Activated CD4-positive, alpha-beta T cell treated with anti-CD3 and anti-CD28 coated beads, Interleukin-2, amount 50 U/mL, for 16 hours (primary cell): ENCODE results near the gene ZNRF2.

Experiments
- DNase-seq: peaks from one replicate; pipeline ENCODE4 v3.0.0-alpha.2; 2020

Gene ZNRF2

DNA sequence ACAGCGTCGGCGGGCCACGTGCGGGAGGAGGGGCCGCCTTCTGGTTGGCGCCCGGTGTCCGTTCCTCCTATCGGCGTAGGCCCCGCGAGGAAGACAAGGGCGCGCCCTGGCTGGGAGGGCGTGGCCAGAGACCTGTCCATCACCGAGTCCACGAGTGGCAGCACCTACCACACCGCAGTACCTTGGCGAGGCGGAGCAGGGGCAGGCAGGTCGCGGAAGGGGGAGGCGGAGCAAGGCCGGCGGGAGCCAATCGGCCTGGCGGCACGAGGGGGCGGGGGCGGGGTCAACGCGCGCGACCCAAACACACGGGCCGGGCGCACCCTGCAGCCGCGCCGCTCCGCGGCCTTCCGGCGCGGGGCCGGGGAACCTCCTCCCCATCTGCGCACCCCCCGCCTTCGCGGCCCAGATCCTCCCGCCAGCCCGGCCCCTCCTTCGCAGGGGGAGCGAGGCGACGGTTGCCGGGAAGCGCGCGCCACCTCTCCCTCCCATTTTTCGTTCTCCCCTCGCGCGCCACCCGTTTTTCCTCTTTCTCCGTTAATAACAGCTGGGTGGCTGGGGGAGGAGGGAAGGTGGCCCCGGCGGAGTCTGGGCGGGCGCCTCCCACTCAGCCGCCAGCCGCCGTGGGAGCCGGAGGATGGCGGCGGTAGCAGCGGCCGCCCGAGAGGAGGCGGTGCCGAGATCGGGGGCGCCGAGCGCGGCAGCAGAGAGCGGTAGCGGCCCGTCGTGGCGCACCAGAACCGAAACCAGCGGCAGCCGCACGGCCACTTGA lies at the start of gene ZNRF2:
Gene ZNRF2, plus strand, starts transcription at position 300 of the 769 bp plus-strand sequence. CDS start 761 bp downstream, outside the sequence.
- peak; percentile 99 for DNase-seq

DNA sequence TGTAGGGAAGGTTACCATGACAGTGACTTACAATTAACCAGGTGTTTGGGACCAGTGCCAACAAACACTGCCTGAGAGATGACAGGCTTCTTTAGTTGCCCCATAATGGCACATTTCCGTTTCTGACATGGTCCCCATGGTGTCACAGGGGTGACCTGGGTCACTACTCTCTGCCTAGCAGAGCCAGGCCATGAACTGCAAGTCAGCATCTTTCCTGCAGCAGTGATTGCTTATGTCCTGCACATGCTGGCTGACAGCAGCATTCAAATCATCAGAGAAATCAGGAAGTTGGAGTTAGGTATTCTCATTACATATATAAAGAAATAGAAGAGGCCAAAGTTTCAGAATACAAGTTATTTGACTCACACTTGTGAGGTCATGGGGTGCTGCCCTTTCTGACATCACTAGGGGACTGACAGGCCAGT lies 47.1 kb upstream of the ZNRF2 start:
- no peak for DNase-seq

DNA sequence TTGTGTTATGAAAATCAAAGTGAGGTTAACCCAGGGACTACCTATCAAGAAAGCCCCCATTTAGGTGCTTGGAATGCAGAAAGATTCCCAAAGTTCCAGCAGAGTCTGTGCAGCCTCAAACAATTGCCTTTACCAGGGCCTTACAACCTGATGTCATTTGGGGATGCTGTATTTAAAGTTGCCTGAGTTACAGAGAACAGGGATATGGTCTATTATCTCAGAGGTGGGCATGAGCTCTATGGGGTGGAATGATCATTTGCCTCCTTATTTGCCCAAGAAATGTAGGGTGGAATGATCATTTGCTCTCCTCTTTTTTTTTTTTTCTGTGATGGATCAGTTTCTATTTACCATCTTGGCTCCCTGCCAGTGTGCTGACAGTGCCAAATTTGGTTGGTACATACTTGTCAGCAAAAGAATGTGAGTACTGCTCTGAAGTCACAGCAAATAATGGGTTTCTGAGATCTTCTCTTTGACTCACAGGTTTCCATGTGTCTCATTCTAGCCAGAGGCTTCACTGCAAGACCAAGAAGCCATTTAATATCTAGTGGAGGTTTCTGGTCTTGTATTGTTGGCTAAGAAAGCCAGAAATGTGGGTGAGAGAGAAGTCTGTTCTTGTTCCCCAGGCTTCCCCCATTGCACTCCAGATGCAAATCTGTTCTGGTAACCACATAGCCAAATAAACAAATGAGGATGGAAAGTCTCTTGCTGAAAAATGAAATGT lies 45.5 kb upstream of the ZNRF2 start:
- peak; percentile 45 for DNase-seq

DNA sequence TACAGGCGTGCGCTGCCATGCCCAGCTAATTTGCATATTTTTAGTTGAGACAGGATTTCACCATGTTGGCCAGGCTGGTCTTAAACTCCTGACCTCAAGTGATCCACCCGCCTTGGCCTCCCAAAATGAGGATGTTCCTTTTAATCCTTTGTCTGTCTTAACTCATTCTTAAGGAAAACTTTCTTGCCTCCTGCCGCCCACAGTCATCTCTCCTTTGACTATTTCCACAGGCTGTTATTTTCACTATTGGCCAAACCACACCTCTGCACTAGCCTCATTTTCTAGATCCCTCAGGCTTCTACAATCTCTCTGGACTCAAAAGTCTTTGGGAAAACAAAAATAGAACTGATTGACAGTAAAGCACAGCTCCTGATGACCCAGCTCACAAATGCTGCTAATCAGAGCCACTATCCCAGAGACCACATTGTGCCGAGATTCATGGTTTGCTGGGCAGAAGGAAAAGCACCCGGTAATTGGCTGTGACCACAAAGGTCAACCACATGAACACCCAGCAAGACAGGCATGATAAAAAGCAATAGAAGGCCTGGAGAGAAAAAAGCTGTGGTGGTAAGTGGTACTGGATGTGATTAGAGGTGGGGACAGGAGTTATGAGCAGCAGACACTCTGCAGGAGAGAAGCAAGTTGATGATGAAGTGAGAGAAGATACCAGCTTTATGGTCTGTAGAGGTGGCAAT lies 44.1 kb upstream of the ZNRF2 start:
- DNase-seq = no peak

DNA sequence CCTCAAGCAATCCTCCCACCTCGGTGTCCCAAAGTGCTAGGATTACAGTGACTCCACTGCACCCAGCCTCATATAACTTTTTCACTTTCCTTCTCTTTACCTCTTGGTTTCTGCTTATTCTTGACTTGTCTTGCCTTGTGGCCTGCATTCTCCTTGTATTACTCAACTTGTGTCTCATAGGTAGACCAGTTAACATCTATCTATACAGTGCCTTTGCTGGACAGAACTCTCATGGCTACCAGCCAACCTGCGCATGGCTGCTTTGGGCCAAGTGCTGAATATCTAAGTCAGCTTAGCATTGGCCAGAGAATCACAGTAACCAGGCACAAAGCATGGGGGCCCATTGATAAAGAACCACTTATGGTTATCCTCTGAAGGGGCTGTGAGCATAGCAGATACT lies 42.6 kb upstream of the ZNRF2 start:
- no peak for DNase-seq

DNA sequence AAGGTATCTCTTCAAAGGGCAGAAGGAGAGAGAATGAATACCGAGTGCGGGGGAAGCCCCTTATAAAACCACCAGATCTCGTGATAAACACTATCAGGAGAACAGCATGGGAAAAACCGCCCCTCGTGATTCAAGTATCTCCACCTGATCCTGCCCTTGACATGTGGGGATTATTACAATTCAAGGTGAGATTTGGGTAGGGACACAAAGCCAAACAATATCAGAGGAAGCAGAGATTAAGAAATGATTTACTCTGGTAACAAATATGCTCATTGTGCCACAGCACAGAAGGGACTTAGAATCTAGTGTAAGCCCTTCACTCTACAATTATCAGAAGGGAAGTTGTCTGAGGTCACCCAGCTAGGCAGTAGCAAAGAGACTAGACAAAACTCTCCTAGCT lies 40.1 kb upstream of the ZNRF2 start:
- no peak for DNase-seq

DNA sequence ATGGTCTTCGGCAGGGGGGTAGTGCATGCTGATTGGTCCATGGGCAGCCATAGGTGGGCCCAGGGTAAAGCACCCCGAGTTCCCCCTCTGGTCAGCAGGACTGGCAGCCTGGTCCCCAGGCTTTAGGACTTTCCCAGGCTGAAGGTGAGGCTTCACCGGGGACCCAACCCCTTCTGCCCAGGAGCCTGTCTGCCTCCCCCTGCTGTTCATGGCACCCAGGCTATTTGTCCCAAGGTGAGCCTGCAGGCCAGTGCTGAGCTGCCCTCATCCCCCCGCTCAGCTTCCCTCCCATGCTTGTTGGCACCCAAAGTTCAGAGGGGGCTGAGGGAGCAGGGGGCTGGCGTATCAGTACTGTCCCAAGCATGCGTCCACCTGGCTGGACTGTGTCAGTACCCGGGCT lies 38.5 kb upstream of the ZNRF2 start:
- DNase-seq = no peak

DNA sequence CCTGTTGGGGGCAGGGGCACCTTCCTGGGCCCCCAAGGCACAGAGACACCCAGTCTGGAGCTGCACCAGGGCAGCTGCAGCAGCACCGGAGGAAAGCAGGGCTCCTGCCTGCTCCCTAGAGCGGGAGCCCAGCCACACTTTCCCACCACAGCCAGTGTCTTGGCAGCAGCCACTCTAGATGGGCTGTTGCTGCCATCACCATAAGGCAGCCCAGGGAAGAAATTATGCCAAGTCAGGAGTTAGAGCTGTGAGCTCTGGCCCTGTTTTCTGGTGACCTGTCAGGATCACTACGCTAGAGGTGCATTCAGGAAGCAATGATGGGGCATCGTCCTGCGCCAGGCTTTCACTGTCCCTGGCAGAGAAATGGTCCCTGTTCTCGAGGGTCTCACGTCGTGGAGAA lies 38.0 kb upstream of the ZNRF2 start:
- no peak for DNase-seq

DNA sequence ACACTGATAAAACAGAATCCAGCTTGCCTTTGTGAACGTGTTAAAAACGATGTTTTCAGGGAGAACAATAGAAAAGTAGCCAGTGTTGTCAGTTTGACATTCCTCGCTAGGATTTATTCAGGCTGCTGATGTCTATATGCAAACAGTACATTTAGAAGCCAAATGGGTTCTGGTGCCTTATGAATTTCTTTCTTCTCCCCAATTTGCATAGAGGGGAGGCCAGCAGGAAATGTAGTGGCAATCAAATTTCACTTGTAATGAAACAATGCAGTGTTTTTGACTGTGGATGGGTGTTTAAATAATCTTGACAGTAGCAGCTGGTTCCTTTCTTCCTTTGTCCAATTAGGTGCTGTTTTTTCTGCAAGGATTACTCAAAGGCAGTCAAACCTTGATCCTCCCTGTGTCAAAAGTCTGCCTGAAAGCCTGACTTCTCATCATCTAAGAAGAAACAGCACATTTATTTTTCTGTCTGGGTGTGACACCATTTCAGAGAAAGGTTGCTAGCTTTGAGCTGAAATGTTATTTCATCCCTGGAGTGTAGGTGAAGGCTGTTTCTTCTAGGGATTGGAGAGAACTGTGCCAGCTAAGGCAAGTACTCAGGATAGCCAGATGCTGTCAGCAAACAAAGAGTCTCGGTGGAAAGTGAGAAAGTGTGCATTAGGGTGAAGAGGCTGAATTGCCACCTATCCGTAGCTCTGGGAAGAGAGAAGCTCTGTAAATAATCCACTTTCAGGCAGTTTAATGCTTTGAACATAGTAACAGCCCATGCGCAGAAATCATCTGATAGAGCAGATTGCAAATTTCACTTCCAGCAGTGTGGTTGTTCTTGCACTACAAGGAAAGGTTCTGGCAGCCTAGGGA lies 36.6 kb upstream of the ZNRF2 start:
- DNase-seq = no peak

DNA sequence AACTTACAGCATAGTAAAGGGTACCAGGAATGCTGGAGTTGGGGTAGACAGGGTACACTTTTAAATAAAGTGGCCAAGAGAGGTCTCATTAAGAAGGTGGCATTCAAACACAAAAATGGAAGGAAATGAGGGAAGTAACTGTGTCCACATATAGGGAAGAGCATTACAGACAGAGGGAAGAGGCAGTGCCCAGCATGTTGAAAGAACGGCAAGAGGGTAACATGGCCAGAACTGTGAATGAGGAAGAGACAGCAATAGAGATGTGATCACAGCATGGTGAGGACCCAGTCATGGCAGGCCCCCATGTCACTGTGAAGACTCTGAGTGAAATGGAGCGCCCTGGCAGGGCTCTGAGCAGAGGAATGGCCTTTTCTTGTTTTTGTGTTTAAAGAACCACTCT lies 35.1 kb upstream of the ZNRF2 start:
- DNase-seq = no peak

DNA sequence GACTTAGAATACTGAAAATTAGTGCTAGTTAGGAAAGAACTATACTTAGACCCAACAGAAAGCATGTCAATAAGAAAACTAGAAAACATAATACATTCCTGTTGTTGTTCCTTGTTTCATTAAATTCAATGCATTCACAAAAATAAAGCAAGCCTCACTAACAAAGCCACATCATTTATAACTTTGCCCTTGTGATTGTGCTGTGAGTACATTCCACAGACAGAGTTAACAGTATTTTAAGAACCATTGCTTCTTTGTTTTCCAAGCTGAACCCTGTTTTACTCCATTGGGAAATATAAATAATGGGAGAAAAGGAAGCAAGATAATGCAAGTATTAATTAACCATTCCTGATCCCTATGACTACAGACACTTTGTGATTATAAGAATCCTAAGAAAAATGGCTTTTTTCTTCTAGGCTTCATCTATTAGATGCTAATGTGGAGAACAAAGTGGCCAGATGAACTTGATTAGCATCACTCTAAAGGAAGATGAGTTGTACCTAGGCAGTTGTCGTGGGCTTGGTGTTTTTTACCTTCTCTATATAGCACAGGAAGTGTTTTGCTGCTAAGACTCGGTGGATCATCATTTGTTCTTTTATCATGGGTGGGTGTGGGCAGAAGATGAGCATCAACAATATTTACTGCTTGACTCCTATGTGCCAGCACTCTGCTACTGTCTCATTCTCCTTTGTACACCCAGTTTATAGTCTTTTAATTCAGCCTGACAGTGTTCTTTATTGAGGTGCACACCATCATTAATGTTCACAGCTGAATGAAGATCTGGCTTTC lies 34.2 kb upstream of the ZNRF2 start:
- DNase-seq = no peak

DNA sequence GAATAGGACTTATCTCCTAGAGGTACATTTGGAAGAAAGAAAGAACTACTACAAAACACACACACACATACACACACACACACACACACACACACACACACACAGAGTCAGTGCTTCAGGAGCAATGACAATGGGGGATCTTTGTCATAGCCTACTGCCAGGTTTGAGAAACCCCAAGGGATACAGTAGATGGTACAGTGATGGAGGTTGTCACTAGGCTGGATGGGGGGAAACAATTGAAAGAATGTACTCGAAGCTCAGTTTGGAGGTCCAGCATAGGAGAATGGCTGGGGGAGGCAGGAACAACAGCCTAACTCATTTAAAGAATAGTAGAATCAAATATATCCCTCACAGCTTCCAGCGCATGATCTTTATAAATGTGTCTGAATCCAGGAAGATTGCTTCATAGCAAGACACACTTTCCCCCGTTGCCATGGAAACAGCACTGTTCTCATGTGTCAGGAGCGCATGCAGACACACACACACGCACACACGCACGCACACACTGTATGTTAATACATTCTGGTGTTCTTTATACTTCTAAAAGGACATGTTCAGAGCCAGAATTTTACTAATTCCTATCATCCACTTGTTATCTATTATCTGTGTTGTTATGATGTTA lies 32.6 kb upstream of the ZNRF2 start:
- DNase-seq = no peak

DNA sequence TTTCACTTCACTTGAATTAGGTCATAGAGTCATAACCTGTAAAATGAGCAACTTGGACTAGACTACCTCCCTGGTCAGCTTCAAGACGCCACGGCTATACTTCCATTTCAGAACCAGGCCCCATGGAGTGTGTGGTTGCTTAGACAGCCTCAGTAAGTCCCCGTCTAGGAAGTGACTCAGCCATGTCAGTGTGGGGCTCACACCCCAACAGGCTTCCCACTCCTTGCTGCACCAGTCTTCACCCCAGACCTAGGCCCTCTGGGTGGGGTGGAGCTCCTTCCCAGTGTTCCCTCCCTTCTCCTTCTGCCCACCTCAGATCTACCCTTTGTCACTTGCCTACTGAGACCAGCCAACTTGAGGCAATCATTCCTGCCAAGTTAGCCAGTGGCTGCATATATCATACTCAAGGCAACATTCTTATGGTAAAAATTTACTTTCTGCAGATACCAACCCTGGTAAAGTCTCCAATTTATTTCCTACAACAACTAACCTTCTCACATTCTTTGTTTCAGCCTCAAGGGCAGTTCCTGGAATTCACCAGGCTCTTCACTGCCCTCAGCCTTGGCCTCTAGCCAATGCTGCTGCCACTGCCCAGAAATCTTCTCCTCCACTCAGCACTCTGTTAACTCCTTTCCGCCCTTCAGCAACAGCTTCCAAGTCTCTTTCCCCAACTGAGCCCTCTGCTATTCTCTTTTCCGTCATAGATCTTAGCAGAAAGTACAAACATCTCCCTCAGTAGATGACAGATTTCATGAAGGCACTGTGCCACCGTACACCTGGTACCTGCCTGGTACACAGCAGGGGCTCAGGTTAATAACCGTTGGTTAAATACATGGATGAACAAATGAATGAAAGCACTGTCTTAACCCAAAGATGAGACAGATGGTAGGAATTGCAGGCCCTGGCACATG lies 31.3 kb upstream of the ZNRF2 start:
- no peak for DNase-seq

DNA sequence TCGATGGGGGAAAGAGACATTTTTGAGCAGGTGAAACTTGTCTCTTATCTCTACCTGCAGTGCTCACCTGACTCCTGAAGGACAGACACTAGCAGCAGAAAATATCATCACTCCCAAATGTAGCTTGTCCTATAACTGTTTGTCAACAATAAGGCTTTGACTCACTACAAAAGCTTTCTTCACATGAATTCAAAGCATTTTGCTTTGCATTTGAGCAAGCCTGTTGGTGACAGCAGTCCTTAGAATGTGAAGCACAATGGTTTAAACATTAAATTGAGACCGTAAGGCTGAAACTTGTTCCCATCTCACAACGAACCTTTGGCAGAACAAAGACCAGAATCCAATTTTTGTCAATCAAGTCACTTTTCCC lies 30.6 kb upstream of the ZNRF2 start:
- no peak for DNase-seq

DNA sequence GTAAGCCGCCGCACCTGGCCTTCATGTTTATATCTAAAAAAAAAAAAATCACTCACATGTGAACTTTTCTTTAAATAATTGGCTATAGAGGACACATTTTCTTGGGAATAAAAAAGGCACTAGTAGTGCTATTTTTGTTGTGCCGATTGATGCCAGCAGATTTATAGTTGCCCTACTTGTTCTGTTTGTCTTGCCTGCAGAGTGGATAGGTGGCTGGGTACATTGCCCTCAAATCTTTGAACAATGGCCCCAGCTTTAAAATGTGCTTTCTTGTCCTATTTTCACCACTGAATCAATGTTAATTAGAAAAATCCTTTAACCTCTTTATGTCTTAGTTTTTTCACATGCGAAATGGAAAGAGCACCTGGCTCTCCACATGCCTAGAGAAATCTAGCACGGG lies 30.1 kb upstream of the ZNRF2 start:
- DNase-seq = no peak

DNA sequence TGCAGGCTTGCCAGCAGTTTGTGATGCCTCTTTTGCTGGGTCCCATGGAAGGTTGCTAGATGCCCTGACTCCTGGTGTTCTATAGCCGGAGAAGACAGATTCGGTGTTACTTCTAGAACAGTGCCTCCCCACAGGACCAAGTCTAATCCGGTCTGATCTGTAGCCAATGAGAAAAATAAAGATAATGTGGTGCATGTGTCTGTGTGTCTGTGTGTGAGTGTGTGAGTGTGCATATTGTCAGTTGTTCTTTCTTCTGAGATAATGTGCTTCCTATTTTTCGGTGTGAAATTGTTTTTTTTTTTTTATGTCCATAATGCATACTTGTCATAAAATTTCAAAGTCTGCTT lies 29.7 kb upstream of the ZNRF2 start:
- DNase-seq = no peak

DNA sequence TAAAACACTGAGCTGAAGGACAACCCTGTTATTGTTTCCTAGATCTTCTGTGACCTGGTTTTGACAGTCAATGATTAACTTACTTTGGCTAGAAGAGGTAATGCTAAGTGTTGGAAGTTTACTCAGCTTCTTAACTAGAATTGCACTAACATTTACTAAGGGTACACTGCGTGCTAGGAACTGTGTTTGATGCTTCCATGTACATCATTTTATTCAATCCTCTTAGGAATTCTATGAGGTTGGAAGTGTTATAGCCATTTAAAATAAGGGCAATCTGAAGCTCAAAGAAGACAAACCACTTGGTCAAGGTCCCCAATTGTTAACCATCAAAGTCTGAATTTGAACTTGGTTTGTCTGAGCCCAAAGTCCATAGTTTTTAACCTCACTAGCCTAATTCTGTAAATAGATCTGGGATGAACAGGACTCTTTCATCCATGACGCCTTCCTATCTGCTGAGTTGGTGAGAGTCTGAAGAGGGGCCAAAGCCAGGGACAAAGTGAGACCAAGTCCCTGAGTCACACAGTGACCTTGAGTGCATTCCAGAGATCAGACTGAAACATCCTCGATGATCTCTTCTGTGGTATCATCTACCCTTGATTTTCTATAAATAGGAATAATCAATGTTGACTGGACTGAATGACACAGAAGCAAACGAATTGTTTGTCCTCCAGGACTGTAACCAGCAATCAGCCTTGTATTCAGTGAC lies 29.2 kb upstream of the ZNRF2 start:
- DNase-seq = no peak

DNA sequence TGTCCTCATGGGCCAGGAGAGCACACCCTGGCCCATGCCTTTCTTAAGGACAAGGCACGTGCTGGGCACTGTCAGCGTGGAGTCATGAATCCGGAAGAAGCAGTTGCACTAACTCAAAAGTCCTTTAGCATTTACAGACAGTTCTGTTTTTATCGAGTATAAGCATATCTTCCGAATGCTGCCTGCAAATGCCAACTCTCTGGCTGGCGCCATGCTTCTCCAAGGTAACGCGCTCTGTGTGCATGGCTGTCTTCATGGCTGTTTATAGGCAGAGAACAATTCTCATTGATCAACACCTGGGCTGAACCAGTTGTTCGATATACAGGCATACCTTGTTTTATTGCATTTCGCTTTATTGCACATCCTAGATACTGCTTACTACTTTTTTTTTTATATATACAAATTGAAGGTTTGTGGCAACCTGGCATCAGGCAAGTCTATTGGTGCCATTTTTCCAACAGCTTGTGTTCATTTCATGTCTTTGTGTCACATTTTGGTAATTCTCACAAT lies 28.0 kb upstream of the ZNRF2 start:
- no peak for DNase-seq

DNA sequence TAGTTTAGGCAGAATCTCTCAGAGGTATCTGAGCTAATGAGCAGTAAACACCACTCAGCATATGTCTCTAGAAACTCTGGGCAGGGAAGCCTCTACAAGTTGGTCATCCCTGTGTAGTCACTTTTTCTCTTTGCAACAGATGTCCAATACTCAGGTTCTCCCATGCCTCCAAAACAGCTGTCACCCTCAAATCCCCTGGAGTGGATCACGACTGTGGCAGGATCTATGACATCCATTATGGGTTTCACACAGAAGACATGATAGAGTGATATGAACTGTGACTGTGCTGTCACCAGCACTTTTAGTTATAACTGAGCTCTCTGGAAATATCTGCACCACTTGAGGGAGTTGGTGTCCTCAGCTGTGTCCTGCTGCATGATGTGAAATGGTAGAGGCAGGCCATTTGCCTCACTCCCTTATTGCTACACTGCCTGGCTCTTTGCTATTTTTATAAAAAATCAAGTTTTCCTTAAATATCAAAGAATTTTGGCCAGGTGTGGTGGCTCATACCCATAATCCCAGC lies 24.1 kb upstream of the ZNRF2 start:
- no peak for DNase-seq
